ENCODE results near the gene TMEM26.

DNA sequence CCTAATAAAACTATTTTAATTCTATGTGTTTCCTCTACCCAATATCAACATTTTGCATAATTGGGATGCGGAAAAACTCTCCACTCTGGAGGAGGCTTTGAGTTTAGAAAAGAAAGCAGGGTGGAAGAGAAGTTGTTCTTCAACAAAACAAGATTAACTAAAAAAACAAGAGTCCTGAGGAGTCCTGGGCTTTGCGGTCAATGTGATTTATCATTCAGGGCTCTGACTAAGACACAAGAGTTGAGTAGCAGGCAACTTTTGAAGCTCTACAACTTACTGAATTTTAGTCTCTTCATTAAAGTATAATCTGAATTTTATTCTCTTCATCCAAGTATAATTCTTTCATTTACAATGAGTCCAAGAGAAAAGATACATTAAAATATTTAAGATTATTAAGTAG is 18.3 kb upstream of the TMEM26 start:
- TF ChIP-seq, protein P1, sequence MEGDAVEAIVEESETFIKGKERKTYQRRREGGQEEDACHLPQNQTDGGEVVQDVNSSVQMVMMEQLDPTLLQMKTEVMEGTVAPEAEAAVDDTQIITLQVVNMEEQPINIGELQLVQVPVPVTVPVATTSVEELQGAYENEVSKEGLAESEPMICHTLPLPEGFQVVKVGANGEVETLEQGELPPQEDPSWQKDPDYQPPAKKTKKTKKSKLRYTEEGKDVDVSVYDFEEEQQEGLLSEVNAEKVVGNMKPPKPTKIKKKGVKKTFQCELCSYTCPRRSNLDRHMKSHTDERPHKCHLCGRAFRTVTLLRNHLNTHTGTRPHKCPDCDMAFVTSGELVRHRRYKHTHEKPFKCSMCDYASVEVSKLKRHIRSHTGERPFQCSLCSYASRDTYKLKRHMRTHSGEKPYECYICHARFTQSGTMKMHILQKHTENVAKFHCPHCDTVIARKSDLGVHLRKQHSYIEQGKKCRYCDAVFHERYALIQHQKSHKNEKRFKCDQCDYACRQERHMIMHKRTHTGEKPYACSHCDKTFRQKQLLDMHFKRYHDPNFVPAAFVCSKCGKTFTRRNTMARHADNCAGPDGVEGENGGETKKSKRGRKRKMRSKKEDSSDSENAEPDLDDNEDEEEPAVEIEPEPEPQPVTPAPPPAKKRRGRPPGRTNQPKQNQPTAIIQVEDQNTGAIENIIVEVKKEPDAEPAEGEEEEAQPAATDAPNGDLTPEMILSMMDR (IDR thresholded peaks at IDR 0.05): no peak
- TF ChIP-seq POLR2AphosphoS5 (IDR thresholded peaks at IDR 0.05) (no peak), POLR2A (IDR thresholded peaks at IDR 0.05) (no peak), EP300 (IDR thresholded peaks at IDR 0.05) (no peak)

Measured in suprapubic skin (tissue), 4 donors.